Fibroblast of peridontal ligament (primary cell): ENCODE results near the gene MRPL37.

Experiments
- DNase-seq: peaks from one replicate; pipeline ENCODE4 v3.0.0-alpha.2; 2010; ENCODE audit errors: extremely low read depth

The MRPL37 gene

GRCh38 chr1:54240741-54241335, 40.9 kb downstream of the MRPL37 start:
- DNase-seq = no peak

- no peak for DNase-seq
These were observed 41.4 kb downstream of the MRPL37 start for GRCh38 chr1:54241364-54241763.

- no peak for DNase-seq
These were observed 43.1 kb downstream of the MRPL37 start for GRCh38 chr1:54243022-54243421.

GRCh38 chr1:54244655-54245054, 44.7 kb downstream of the MRPL37 start:
- DNase-seq = no peak

- no peak for DNase-seq
These were observed 45.5 kb downstream of the MRPL37 start for GRCh38 chr1:54245501-54245900.

- no peak for DNase-seq
These were observed 46.3 kb downstream of the MRPL37 start for GRCh38 chr1:54246116-54246721.

- no peak for DNase-seq
These were observed 48.0 kb downstream of the MRPL37 start for GRCh38 chr1:54247863-54248515.

GRCh38 chr1:54248966-54249365, 49.0 kb downstream of the MRPL37 start:
- no peak for DNase-seq

- peak; percentile 87 for DNase-seq
These were observed 50.0 kb downstream of the MRPL37 start for GRCh38 chr1:54249819-54250435.

- no peak for DNase-seq
These were observed 50.7 kb downstream of the MRPL37 start for GRCh38 chr1:54250670-54251069.

GRCh38 chr1:54252371-54252936, 52.5 kb downstream of the MRPL37 start:
- no peak for DNase-seq

- DNase-seq = peak; percentile 88
These were observed 53.5 kb downstream of the MRPL37 start for GRCh38 chr1:54253480-54253879.

GRCh38 chr1:54254055-54254454, 54.1 kb downstream of the MRPL37 start:
- DNase-seq = no peak

GRCh38 chr1:54255026-54255702, 55.2 kb downstream of the MRPL37 start:
- DNase-seq = peak; percentile 50

- no peak for DNase-seq
These were observed 56.8 kb downstream of the MRPL37 start for GRCh38 chr1:54256522-54257345.

- no peak for DNase-seq
These were observed 57.3 kb downstream of the MRPL37 start for GRCh38 chr1:54257346-54257620.

- no peak for DNase-seq
These were observed 57.9 kb downstream of the MRPL37 start for GRCh38 chr1:54257876-54258275.

GRCh38 chr1:54259546-54260140, 59.7 kb downstream of the MRPL37 start:
- no peak for DNase-seq

GRCh38 chr1:54260810-54261209, 60.8 kb downstream of the MRPL37 start:
- no peak for DNase-seq

- DNase-seq = no peak
These were observed 62.3 kb downstream of the MRPL37 start for GRCh38 chr1:54262244-54262643.
